ENCODE data around the gene CC2D2B. TPM values are rescaled to one million over a fixed set of nuclear protein-coding genes. Genes with fewer than 3 reads are reported as not detected.
"Not testable (repeated sequence)": the region's sequence is repeated elsewhere in the genome, so short reads cannot be mapped to it uniquely, and the experiment has no call there.

CC2D2B gene
- total RNA-seq, 3 donors from 2014 or later: 0.96 to 2.9 (median 2.0) TPM

DNA sequence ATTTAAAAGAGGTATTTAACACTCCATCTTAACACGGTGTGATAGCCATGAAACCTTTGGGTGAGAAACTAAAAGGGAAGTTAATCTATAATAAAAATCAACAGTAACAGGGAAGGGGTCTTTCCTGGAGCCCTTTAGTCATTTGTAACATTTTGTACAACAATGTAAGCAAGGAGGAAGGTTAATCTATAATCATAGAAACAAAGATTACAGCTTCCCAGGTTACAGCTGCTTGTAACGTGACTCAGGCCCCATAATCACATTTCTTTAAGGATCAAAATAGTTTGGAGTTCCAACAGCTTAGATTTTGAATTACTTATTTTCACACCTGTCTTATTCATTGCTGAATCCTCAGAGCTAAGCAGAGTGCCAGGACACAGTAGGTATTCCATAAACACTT is 17.9 kb upstream of the CC2D2B start:
- DNase-seq (ENCODE audit: low spot score in 2 of 2): no peak
- Histone ChIP-seq H3K9me3 (no peaks in the 10 kb centered on the region), H3K27ac (no peak overlapping the region), H3K4me1 (no peaks in the 10 kb centered on the region), H3K36me3 (no peaks in the 10 kb centered on the region), H3K4me3 (no peak overlapping the region), H3K27me3 (no peaks in the 10 kb centered on the region)
- intact Hi-C loops (cut with DNase I; ENCODE audit: low total_unique reads): loop anchor here (5.0 kb wide), 1 partner anchor 807 kb away; no protein-coding TSS in a partner anchor
- TF ChIP-seq, protein P1, sequence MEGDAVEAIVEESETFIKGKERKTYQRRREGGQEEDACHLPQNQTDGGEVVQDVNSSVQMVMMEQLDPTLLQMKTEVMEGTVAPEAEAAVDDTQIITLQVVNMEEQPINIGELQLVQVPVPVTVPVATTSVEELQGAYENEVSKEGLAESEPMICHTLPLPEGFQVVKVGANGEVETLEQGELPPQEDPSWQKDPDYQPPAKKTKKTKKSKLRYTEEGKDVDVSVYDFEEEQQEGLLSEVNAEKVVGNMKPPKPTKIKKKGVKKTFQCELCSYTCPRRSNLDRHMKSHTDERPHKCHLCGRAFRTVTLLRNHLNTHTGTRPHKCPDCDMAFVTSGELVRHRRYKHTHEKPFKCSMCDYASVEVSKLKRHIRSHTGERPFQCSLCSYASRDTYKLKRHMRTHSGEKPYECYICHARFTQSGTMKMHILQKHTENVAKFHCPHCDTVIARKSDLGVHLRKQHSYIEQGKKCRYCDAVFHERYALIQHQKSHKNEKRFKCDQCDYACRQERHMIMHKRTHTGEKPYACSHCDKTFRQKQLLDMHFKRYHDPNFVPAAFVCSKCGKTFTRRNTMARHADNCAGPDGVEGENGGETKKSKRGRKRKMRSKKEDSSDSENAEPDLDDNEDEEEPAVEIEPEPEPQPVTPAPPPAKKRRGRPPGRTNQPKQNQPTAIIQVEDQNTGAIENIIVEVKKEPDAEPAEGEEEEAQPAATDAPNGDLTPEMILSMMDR (IDR thresholded peaks at IDR 0.05): no peak
- TF ChIP-seq POLR2A (IDR thresholded peaks at IDR 0.05): no peak
- TF ChIP-seq POLR2AphosphoS5 (IDR thresholded peaks at IDR 0.05): no peak

DNA sequence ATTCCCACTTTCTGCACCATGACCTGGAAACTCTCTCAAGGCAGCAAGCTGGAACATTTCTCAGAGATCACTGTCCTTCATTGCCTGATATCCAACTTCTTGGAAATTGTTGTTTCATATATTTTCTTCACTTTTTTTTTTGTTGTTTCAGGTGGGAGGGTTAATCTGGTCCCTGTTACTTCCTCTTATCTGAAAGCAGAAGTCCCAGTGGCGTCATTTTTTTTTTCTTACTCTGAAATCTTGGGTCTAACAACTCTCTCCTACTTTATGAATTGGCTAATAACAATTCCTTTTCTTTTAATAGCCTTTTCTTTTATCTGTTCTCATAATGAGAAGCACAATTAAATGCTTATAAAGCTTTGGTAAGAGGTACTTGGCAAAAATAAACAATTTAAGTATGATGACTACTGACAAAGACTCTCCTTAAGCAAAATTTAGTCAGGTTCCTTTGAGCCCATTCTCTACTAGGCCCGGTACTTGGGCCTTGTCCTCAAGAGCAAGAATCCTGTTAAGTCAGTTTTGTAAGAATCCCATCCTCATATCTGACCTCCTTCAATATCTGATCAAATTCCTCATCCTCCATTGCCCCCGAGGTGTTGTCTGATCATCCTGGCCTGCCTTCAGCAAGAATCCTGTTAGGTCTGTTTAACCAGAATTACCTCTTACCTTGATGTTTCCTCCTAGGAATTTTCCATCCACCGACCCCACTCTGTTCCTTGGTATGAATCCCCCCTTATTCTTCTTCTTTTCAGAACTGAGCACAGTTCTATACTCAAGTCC is 11.5 kb upstream of the CC2D2B start:
- H3K9me3 ChIP-seq: no peaks in the 10 kb centered on the region
- DNase-seq (ENCODE audit: low spot score in 2 of 2): no peak
- TF ChIP-seq POLR2AphosphoS5 (IDR thresholded peaks at IDR 0.05) (no peak), POLR2A (IDR thresholded peaks at IDR 0.05) (no peak)
- TF ChIP-seq, protein P1 (IDR thresholded peaks at IDR 0.05): no peak
- H3K4me1 ChIP-seq: no peaks in the 10 kb centered on the region
- no peak overlapping the region for H3K4me3 ChIP-seq
- no peaks in the 10 kb centered on the region for H3K36me3 ChIP-seq
- no peaks in the 10 kb centered on the region for H3K27me3 ChIP-seq
- intact Hi-C loops (cut with DNase I; ENCODE audit: low total_unique reads): no loop called here
- no peak overlapping the region for H3K27ac ChIP-seq

DNA sequence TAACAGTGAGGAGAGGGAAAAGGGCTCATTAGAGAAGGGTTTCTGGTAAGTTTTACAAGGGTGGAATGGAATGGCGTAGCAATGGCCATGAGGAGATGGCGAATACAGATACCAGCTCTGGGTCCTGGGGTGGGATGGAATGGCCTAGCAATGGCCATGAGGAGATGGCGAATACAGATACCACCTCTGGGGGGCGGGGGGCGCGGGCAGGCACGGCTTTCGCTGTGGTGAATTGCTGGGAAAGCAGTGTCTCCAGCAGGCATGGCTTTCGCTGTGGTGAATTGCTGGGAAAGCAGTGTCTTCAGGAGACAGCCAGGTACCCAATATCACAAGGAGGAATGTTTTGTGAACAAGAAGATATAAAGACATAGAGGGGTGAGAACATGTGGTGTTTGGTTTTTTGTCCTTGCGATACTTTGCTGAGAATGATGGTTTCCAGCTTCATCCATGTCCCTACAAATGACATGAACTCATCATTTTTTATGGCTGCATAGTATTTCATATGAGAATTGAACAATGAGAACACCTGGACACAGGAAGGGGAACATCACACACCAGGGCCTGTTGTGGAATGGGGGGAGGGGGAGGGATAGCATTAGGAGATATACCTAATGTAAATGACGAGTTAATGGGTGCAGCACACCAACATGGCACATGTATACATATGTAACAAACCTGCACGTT is 1.7 kb upstream of the CC2D2B start:
- H3K4me1 ChIP-seq; intact Hi-C loops (cut with DNase I; ENCODE audit: low total_unique reads): not testable (repeated sequence)

DNA sequence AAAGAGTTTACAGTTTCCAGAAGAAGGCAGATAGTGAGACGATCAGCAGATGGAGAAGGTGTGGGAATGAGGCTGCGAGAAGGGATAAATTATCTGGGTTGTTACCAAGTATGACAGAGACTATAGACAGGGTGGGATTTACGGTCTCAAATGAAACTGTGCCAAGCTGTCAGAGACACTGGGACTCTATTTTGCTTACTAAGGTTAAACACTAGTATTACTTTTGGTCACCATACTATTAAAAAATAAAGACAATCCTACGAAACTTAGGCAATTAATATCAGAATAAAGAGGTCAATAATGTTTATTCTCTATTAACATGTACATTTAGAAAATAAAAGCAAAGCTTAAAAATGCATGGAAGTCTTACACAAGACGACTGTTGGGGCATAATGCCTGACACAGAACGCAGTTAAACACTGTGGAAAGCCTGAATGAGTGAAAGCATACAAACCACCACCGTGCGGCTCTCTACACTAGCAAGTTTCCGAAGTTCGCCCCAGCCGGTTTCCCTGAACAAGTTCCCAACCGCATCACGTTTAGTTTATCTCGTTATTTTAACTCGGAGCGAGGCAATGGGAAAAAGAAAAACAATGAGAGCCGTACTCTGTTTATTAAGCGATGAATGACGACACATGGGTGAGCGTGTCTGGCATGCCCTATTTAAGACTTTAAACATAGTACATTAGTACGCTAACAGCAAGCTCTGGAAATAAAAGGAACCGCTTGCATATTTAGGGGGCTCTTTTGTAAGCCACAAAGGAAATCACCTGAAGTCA is 909 bp upstream of the CC2D2B start:
- TF ChIP-seq, protein P1 (IDR thresholded peaks at IDR 0.05): no peak
- TF ChIP-seq POLR2AphosphoS5 (IDR thresholded peaks at IDR 0.05): no peak
- TF ChIP-seq POLR2A (IDR thresholded peaks at IDR 0.05): no peak
- H3K27ac ChIP-seq: peak overlapping the region; percentile 64 to 82
- H3K4me3 ChIP-seq: peak overlapping the region; percentile 73 to 79 (median 77)
- H3K27me3 ChIP-seq: no peaks in the 10 kb centered on the region
- intact Hi-C loops (cut with DNase I; ENCODE audit: low total_unique reads): no loop called here
- H3K9me3 ChIP-seq: no peaks in the 10 kb centered on the region
- peaks cover 0 to 4% of the 10 kb centered on the region in 2 donors for H3K4me1 ChIP-seq
- peak in 1 of 2 donors; percentile 54 for DNase-seq (ENCODE audit: low spot score in 2 of 2)
- H3K36me3 ChIP-seq: no peaks in the 10 kb centered on the region

More for the DNA sequence above, 1.7 kb upstream of the CC2D2B start:
- not testable (repeated sequence) for H3K36me3 ChIP-seq; H3K27me3 ChIP-seq; H3K9me3 ChIP-seq; H3K27ac ChIP-seq; DNase-seq (ENCODE audit: low spot score in 2 of 2); H3K4me3 ChIP-seq

DNA sequence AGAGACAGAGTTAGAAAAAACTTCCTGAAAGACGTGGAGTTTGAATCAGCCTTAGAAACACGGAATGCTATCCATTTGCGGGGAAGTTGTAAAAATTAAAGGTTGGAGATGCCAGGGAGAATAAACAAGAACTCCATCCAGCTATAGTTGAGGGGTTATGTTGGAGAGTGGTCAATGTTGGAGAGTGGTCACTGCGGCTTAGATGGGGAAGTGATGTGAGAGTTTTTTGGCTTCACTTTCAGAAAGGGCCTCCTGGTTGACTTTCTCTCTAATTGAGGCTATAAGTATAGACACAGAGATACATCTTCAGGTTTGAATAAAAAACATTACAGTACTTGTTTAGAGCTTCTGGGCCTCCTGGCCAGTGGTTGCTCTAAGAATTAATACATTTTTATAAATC is 675 bp downstream of the CC2D2B start:
- intact Hi-C loops (cut with DNase I; ENCODE audit: low total_unique reads): no loop called here
- H3K27ac ChIP-seq: no peak overlapping the region
- no peaks in the 10 kb centered on the region for H3K27me3 ChIP-seq
- H3K4me3 ChIP-seq: peak overlapping the region in 1 of 3 donors; percentile 73
- TF ChIP-seq, protein P1 (IDR thresholded peaks at IDR 0.05): no peak
- TF ChIP-seq POLR2A (IDR thresholded peaks at IDR 0.05) (no peak), POLR2AphosphoS5 (IDR thresholded peaks at IDR 0.05) (no peak)
- no peak for DNase-seq (ENCODE audit: low spot score in 2 of 2)
- H3K9me3 ChIP-seq: no peaks in the 10 kb centered on the region
- H3K4me1 ChIP-seq: peaks cover 0 to 4% of the 10 kb centered on the region in 2 donors
- H3K36me3 ChIP-seq: no peaks in the 10 kb centered on the region

Measured in breast epithelium (tissue), 4 donors.